Activated naive CD4-positive, alpha-beta T cell treated with anti-CD3 and anti-CD28 coated beads, Interleukin-2, amount 10 ng/mL, durations not matched to agents 7 days and 5 days (primary cell): ENCODE measurements around the gene ASGR1.

Experiments
- CTCF ChIA-PET: fragments of 350-600 bp; sonication (Branson Sonifier 250); formaldehyde crosslinking; loops from one replicate; lab custom pipeline; 2021; ENCODE audit warnings: antibody characterized with exemption; lab: Charles Lee
- DNase-seq: peaks from one replicate; pipeline ENCODE4 v3.0.0-alpha.2; 2020
- H3K27ac Mint-ChIP-seq: one replicate; pipeline ENCODE4 v1.8.0; 2021; ENCODE audit warnings: mild to moderate bottlenecking, moderate library complexity, mixed read lengths
- H3K27me3 Mint-ChIP-seq: one replicate; pipeline ENCODE4 v1.8.0; 2021; ENCODE audit warnings: mild to moderate bottlenecking, mixed read lengths
- H3K36me3 Mint-ChIP-seq: one replicate; pipeline ENCODE4 v1.8.0; 2021; ENCODE audit warnings: mixed read lengths
- H3K4me1 Mint-ChIP-seq: one replicate; pipeline ENCODE4 v1.8.0; 2021; ENCODE audit warnings: mixed read lengths
- H3K4me3 Mint-ChIP-seq: one replicate; pipeline ENCODE4 v1.8.0; 2021; ENCODE audit warnings: mild to moderate bottlenecking, moderate library complexity, mixed read lengths
- H3K9me3 Mint-ChIP-seq: one replicate; pipeline ENCODE4 v1.8.0; 2021; ENCODE audit warnings: mixed read lengths

The ASGR1 gene

GRCh38 chr17:7208754-7209460 is 29.7 kb upstream of the ASGR1 start:
- H3K4me3 Mint-ChIP-seq, result no peak overlapping the region
- H3K9me3 Mint-ChIP-seq, result no peaks in the 10 kb centered on the region
- H3K4me1 Mint-ChIP-seq, result peaks cover 37% of the 10 kb centered on the region
- DNase-seq, result no peak
- H3K27ac Mint-ChIP-seq, result no peak overlapping the region
- H3K36me3 Mint-ChIP-seq, result peaks cover under 1% of the 10 kb centered on the region
- peaks cover 60% of the 10 kb centered on the region for H3K27me3 Mint-ChIP-seq
- CTCF ChIA-PET, result interaction anchor here (0.8 to 1.3 kb wide), 2 partner anchors 48 to 163 kb away, joined by 3 read pairs; no protein-coding TSS in a partner anchor

GRCh38 chr17:7208027-7208571 is 28.9 kb upstream of the ASGR1 start:
- CTCF ChIA-PET, result no interaction called here
- peaks cover 34% of the 10 kb centered on the region for H3K4me1 Mint-ChIP-seq
- DNase-seq, result no peak
- peaks cover 53% of the 10 kb centered on the region for H3K27me3 Mint-ChIP-seq
- no peak overlapping the region for H3K4me3 Mint-ChIP-seq
- H3K27ac Mint-ChIP-seq, result no peak overlapping the region
- H3K36me3 Mint-ChIP-seq, result peaks cover 1% of the 10 kb centered on the region
- H3K9me3 Mint-ChIP-seq, result no peaks in the 10 kb centered on the region

- no peak for DNase-seq
- no peaks in the 10 kb centered on the region for H3K9me3 Mint-ChIP-seq
- H3K4me1 Mint-ChIP-seq, result peaks cover 35% of the 10 kb centered on the region
- CTCF ChIA-PET, result no interaction called here
- H3K4me3 Mint-ChIP-seq, result no peak overlapping the region
- H3K36me3 Mint-ChIP-seq, result peaks cover 1% of the 10 kb centered on the region
- no peak overlapping the region for H3K27ac Mint-ChIP-seq
- H3K27me3 Mint-ChIP-seq, result peaks cover 51% of the 10 kb centered on the region
Measured at GRCh38 chr17:7207120-7208001, 28.2 kb upstream of the ASGR1 start.

- peaks cover 35% of the 10 kb centered on the region for H3K4me1 Mint-ChIP-seq
- H3K27me3 Mint-ChIP-seq, result peaks cover 36% of the 10 kb centered on the region
- CTCF ChIA-PET, result interaction anchor here (1.1 kb wide), 1 partner anchor 15 kb away, joined by 3 read pairs; no protein-coding TSS in a partner anchor
- DNase-seq, result no peak
- H3K4me3 Mint-ChIP-seq, result peak overlapping the region; percentile 53
- no peaks in the 10 kb centered on the region for H3K9me3 Mint-ChIP-seq
- peak overlapping the region; percentile 85 for H3K27ac Mint-ChIP-seq
- peaks cover 1% of the 10 kb centered on the region for H3K36me3 Mint-ChIP-seq
Measured at GRCh38 chr17:7205561-7205960, 26.4 kb upstream of the ASGR1 start.

GRCh38 chr17:7204828-7205461 is 25.8 kb upstream of the ASGR1 start:
- H3K4me1 Mint-ChIP-seq, result peaks cover 35% of the 10 kb centered on the region
- CTCF ChIA-PET, result no interaction called here
- peak overlapping the region; percentile 53 for H3K4me3 Mint-ChIP-seq
- H3K27ac Mint-ChIP-seq, result peak overlapping the region; percentile 85
- DNase-seq, result peak; percentile 96
- peaks cover 1% of the 10 kb centered on the region for H3K36me3 Mint-ChIP-seq
- H3K27me3 Mint-ChIP-seq, result peaks cover 30% of the 10 kb centered on the region
- H3K9me3 Mint-ChIP-seq, result no peaks in the 10 kb centered on the region

GRCh38 chr17:7204336-7204735 is 25.2 kb upstream of the ASGR1 start:
- H3K4me1 Mint-ChIP-seq, result peaks cover 35% of the 10 kb centered on the region
- CTCF ChIA-PET, result no interaction called here

GRCh38 chr17:7203391-7203790 is 24.2 kb upstream of the ASGR1 start:
- CTCF ChIA-PET, result no interaction called here
- Mint-ChIP-seq H3K36me3 (peaks cover 1% of the 10 kb centered on the region), H3K4me1 (peaks cover 35% of the 10 kb centered on the region), H3K9me3 (no peaks in the 10 kb centered on the region), H3K27ac (no peak overlapping the region), H3K27me3 (peaks cover 15% of the 10 kb centered on the region), H3K4me3 (no peak overlapping the region)
- no peak for DNase-seq

More at GRCh38 chr17:7204336-7204735, 25.2 kb upstream of the ASGR1 start:
- no peaks in the 10 kb centered on the region for H3K9me3 Mint-ChIP-seq
- peak overlapping the region; percentile 85 for H3K27ac Mint-ChIP-seq
- DNase-seq, result peak; percentile 39
- H3K36me3 Mint-ChIP-seq, result peaks cover 1% of the 10 kb centered on the region
- peak overlapping the region; percentile 53 for H3K4me3 Mint-ChIP-seq
- H3K27me3 Mint-ChIP-seq, result peaks cover 24% of the 10 kb centered on the region

GRCh38 chr17:7196651-7197401 is 17.7 kb upstream of the ASGR1 start:
- CTCF ChIA-PET, result interaction anchor here (0.6 kb wide), 1 partner anchor 18 kb away, joined by 3 read pairs; no protein-coding TSS in a partner anchor
- Mint-ChIP-seq H3K36me3 (no peaks in the 10 kb centered on the region), H3K27ac (no peak overlapping the region), H3K4me3 (no peak overlapping the region), H3K27me3 (no peaks in the 10 kb centered on the region), H3K9me3 (no peaks in the 10 kb centered on the region), H3K4me1 (no peaks in the 10 kb centered on the region)
- DNase-seq, result no peak

- H3K4me3 Mint-ChIP-seq, result no peak overlapping the region
- CTCF ChIA-PET, result no interaction called here
- no peak for DNase-seq
- no peaks in the 10 kb centered on the region for H3K27me3 Mint-ChIP-seq
- no peaks in the 10 kb centered on the region for H3K9me3 Mint-ChIP-seq
- H3K4me1 Mint-ChIP-seq, result no peaks in the 10 kb centered on the region
- H3K27ac Mint-ChIP-seq, result no peak overlapping the region
- H3K36me3 Mint-ChIP-seq, result no peaks in the 10 kb centered on the region
Measured at GRCh38 chr17:7195971-7196370, 16.8 kb upstream of the ASGR1 start.

- Mint-ChIP-seq H3K4me1 (no peaks in the 10 kb centered on the region), H3K36me3 (no peaks in the 10 kb centered on the region), H3K4me3 (no peak overlapping the region), H3K9me3 (no peaks in the 10 kb centered on the region), H3K27me3 (no peaks in the 10 kb centered on the region), H3K27ac (no peak overlapping the region)
- no peak for DNase-seq
- CTCF ChIA-PET, result no interaction called here
Measured at GRCh38 chr17:7192271-7192937, 13.2 kb upstream of the ASGR1 start.

GRCh38 chr17:7191571-7192270 is 12.6 kb upstream of the ASGR1 start:
- no peak overlapping the region for H3K27ac Mint-ChIP-seq
- H3K9me3 Mint-ChIP-seq, result no peaks in the 10 kb centered on the region
- peaks cover under 1% of the 10 kb centered on the region for H3K4me1 Mint-ChIP-seq
- no peaks in the 10 kb centered on the region for H3K27me3 Mint-ChIP-seq
- CTCF ChIA-PET, result interaction anchor here (1.1 kb wide), 1 partner anchor 14 kb away, joined by 4 read pairs; no protein-coding TSS in a partner anchor
- peak; percentile 61 for DNase-seq
- no peak overlapping the region for H3K4me3 Mint-ChIP-seq
- no peaks in the 10 kb centered on the region for H3K36me3 Mint-ChIP-seq

- CTCF ChIA-PET, result interaction anchor here (1.1 kb wide), 1 partner anchor 14 kb away, joined by 4 read pairs; no protein-coding TSS in a partner anchor
- H3K4me3 Mint-ChIP-seq, result no peak overlapping the region
- no peaks in the 10 kb centered on the region for H3K36me3 Mint-ChIP-seq
- no peaks in the 10 kb centered on the region for H3K27me3 Mint-ChIP-seq
- peaks cover 7% of the 10 kb centered on the region for H3K4me1 Mint-ChIP-seq
- H3K27ac Mint-ChIP-seq, result no peak overlapping the region
- peak; percentile 13 for DNase-seq
- no peaks in the 10 kb centered on the region for H3K9me3 Mint-ChIP-seq
Measured at GRCh38 chr17:7191069-7191468, 11.9 kb upstream of the ASGR1 start.
